GM21576 (cell line): ENCODE data around the gene INSYN1.
"Not testable (repeated sequence)": the region's sequence is repeated elsewhere in the genome, so short reads cannot be mapped to it uniquely, and the experiment has no call there.

ENCODE experiments used
- ATAC-seq: cut with Tn5 transposase; IDR thresholded peaks from one replicate; pipeline ENCODE4 v1.9.1; 2021; ENCODE audit warnings: mild to moderate bottlenecking, moderate library complexity; ENCODE audit not compliant: unreplicated experiment

INSYN1 gene, protein sequence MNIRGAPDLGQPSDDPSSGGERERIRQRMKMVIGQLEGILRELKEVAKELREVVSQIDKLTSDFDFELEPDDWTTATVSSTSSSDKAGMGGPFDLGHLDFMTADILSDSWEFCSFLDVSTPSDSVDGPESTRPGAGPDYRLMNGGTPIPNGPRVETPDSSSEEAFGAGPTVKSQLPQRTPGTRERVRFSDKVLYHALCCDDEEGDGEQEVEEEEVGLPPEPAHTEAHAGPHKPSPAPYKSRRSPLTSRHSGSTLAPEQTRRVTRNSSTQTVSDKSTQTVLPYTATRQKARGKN

DNA sequence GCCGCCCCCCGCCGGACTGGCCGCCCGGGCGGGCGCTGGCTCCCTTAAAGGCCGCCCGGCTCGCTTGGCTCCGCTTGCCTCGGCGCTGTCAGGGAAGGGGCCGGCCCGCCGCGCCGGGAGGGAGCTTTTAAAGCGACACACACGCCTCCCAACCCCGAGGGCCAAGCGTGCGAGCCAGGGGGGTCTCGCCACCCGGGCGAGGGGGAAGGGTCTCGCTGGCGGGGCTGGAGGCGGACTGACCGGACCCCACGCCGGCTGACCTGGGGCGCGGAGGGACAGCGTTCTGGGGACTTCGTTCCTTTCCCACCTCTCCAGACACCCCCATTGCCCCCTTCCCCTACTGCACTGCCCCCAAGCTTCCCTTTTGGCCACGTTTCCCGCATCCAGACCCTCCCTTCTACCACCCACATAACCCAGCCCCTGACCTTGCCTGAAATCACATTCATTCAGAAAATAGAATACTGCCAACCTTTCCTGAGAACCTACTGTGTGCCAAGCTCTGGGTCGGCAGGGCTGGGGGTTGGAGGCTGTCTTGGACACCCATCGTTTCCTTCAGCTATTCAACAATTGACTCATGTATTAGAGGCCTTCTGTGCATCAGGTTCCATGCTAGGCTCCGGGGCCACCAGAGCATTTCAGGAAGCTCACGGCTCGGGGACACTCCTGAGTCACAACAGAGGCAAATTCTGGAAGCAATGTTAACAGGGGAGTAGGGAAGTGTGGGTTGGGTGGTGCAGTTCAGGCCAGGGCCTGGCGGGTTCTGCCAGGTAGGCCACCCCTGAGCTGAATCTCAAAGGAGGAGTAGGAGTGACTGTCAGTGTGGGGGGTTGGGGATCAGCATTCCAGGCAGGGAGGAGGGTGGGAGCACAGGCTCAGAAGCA, at the start of gene INSYN1:
INSYN1 (minus strand) TSS at position 102 of the 881 bp plus-strand sequence. CDS start 2,221 bp downstream, outside the sequence.
- ATAC-seq: no peak

DNA sequence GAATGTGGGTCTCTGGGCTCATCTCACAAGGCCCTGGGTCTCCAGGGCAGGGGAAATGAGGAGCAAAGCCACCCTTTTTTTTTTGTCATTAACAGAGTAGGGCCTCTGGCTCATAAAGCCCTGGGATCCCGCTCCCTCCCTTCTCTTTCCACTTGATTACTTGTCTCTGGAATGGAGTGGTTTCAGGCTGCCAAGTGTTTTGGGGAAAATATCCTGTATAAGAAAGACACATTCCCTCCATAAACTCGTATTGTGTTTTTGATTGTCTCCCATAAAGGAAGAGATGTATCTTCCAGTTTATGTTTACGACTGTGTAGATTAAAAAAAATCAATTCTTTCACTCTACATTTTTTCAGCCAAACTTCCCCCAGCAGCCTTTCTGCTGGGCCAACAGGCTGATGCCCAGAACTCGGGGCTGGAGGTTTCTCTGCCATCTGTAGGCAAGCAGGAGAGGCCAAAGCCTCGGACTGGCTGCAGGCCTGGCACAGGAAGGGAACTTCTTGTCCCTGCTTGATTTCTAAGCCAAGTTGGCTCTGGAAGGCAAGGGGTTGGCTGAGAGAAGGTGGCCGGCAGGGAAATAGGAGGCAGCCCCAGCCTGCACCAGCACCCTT, 49.4 kb upstream of the INSYN1 start:
- no peak for ATAC-seq

DNA sequence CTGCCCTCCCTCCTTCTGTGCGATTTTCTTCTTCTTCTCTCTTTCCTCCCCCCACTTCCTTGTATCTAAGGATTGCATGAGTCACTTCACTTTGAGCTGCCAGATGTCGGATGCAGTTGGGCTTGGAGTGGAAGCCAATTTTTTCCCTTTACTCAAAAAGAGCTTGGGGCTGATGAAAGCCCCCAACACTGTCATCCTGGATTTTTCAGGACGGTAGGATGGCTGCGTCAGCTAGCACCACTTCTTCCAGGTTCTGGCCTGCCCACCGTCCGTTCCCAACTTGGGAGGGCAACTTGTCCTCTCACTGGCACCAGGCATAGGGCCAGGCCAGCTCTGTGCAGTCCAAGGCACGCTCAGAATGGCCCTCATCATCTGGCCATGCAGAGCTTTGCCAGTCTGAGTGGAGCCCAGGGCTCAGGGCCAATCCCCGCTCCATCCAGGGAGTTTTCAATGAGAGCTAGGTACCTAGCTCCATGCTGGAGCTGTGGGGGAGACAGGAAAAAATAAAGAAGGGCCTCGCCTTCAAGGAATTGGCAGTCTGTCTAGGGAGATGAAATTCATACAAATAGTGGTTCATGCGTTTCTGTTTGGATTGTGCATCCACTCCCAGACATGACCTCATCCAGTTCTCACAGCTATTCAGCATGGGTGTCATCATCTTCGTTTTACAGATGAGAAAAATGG, 47.7 kb upstream of the INSYN1 start:
- no peak for ATAC-seq

DNA sequence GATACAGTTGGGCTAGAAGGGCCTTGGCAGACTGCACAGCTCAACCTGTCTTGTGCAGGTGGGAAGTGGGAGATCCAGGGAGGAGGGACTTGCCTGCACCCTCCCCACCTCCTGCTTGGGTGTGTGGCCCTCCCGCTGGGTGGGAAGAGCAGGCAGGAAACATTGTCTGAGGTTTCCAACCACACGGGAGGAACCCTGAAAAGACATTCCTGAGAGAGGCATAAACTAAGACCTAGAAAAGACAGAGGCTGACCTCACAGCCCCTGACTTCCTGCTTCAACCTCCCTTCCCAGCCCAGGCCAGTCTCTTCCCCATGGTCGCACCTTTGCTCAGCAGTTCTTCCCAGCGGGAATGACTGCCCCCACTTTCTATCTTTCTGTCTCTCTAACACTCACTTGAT, 46.3 kb upstream of the INSYN1 start:
- no peak for ATAC-seq

DNA sequence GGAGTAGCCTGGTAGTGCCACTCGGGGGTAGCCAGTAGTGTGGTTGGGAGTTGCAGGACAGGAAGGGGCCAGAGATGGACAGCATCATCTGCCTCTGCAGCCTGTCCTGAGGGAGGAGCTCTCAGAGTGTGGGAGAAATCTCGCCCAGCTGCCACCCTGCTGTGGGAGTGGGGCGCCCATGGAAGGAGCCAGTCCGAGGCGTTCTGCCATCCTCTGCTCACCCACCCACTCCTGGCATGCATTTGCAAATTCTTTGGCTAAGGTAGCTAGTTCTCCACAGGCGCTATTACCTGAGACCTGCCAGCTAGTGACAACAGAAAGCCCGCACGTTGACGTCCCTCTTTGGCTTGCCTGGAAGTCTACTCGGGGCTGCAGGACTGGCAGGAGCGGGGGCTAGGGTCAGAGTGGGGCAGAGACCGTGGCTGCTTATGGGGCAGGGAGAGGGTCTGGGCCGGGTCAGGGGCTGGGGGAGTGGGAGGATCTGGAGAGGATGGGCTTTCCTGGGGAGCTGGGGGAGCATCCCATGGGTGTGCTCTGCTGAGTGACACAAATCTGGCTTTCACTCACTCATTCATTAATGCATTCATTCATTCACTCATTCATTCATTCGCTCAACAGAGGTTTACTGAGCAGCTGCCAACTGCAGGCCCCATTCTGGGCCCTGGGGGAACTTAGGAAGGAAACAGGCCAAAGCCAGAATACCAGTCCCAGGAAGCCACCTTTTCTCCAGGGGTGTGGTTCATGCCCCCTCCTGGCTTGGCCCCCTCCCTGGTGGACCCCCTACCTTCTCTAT, 44.4 kb upstream of the INSYN1 start:
- ATAC-seq: no peak

DNA sequence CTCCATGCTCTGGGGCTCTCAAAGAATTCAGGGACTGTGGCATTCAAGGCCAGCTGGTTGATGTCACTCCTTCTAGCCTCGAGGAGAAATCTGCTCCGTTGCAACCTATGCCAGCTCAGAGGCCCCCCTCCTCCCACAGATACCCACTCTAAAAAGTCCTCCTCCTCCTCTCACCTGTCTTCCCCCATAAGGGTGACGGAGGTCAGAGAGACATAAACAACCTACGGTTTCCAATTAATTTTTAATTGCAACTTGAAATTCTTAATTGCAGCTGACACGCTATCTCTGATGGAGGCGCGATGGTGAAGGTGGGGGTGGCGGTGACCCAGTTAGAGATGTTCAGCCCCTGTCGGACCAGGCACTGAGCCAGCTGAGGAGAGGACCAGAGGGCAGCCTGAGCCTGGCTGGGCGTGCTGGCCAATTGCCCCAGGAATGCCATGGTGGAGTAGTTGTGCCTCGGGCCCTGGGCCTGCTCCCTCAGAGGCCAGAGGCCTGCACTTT, 43.2 kb upstream of the INSYN1 start:
- ATAC-seq: no peak

DNA sequence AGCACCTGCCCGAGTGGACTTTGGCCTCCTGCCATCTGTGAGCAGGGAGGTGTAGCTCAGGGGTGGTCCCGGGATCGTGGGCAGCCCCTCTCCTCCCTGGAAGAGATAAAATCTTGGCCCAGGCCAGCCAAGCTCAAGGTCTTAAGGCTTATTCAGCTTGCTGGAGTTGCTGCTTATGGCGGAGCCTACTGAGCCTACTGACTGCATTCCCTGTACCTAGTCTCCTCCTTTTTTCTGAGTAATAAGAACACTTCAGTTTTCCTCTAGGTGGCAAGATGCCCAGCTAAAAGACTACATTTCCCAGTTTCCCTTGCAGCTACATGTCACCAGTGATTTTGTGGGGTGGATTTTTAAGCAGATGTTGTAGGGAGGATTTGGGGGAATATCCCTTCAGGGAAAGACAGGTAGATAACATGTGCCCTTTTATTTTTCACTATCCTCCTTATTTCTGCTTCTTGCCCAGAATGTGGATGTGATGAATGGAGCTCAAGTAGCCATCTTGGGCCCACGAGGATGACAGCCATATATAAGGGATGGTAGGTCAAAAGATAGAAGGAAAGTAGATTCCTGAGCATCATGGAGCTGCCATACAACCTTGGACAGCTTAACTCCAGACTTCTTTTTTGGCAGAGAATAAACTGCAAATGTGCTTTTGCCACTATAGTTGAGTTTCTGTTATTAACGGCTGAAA, 41.4 kb upstream of the INSYN1 start:
- ATAC-seq: no peak

DNA sequence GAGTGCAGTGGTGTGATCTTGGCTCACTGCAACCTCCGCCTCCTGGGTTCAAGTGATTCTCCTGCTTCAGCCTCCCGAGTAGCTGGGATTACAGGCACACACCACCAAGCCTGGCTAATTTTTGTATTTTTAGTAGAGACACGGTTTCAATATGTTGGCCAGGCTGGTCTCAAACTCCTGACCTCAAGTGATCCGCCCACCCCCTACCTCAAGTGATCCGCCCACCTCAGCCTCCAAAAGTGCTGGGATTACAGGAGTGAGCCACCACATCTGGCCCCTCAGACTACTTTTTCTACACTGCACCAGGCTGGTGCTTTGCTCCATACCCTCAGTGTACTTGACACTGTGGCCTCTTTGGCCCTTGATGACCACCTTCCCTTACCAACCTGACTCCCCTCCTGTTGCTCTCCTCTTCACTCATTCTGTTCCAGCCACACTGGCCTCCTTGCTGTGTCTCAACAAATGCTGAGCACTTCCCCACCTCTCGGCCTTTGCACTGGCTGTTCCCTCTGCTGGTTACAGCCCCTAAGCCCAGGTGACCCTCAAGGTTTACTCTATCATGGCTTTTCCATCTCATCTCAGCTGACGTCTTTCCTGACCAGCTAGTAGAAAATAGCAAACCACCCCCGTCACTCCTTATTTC, 39.9 kb upstream of the INSYN1 start:
- ATAC-seq: not testable (repeated sequence)

DNA sequence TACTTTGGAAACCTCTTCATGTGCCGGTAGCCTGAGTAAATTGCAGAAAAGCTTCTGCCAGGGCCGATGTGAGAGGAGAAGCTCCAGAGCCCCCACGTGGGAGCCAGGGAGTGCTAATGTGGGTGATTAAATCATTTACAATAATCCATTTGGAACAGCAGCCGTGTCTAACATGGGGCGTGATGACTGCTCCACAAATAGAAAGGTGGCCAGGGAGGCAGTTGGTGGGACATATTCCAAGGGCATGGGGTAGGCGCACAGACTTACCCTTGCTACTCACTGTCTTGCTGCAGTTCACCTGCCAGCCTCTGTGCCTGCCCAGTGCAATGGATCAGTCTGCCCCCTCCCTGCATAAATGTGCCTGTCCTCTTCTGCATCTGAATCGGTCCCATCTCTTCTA, 39.3 kb upstream of the INSYN1 start:
- no peak for ATAC-seq

DNA sequence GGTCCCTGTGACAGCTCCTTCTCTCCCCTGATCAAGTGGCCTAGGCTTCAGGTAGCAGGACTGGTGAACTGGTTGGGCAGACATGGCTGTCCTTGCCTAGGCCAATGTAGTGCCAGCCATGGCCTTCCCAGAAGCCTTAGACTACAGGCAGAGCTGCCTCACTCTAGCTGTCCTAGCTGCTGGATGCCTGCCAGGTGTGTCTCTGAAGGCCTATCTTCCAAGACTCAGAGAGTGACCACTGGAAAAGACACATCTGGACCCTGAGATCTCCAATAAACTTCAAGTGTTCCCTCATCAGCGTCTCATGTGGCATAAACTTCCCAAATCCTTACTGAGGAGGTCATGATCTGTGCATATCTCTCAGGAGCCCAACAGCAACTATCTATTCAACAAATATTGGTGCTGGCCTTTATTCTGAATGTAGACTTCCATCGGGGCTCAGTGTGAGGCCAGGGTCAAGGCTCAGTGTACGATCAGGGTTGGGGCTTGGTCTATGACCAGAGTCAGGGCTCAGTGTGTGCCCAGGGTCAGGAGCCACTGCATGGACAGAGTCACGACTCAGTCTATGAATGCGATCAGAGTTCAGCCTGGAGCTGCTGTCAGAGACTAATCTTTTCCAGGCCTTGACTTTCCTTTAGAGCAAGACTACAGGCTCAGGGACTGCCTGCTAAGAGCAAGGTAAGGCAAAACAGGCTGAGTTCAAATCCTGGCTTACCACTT, 36.5 kb upstream of the INSYN1 start:
- ATAC-seq: no peak

DNA sequence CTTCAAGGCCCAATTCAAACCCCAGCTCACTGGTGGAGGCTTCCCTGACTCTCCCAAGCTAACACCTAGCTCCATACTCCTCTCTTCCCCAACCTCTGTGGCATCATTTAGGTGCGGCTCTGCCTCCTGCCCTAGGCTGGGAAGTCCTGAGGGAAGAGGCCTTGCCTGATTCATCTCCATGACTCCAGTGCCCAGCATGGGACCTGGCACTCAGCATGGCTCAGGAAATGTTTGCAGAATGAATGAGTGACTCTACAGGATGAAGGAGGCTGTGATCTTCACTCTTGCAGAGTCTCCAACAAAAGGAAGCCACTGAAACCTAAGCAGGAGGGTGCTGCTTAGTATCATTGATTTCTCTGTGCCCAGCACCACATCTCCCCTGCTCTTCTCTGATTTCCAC, 34.5 kb upstream of the INSYN1 start:
- ATAC-seq: no peak

DNA sequence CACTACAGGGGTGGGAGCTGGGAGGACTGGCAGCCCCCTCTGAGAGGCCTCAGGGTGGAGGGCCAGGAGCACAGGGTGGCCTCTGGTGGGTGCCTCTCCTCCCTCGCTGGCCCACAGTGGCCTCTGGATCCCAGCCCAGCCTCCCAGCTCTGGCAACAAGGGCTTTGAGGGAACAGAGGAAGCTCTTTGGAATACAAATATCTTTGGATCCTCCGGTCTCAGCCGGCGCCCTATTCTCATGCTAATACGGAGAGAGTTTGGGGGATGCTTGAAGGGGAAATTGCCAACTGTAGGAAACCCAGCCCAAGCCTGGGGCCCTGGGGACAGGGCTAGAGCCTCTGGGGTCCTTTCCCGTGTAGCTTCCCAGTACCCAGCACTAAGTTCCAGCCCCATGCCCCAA, 33.4 kb upstream of the INSYN1 start:
- no peak for ATAC-seq

DNA sequence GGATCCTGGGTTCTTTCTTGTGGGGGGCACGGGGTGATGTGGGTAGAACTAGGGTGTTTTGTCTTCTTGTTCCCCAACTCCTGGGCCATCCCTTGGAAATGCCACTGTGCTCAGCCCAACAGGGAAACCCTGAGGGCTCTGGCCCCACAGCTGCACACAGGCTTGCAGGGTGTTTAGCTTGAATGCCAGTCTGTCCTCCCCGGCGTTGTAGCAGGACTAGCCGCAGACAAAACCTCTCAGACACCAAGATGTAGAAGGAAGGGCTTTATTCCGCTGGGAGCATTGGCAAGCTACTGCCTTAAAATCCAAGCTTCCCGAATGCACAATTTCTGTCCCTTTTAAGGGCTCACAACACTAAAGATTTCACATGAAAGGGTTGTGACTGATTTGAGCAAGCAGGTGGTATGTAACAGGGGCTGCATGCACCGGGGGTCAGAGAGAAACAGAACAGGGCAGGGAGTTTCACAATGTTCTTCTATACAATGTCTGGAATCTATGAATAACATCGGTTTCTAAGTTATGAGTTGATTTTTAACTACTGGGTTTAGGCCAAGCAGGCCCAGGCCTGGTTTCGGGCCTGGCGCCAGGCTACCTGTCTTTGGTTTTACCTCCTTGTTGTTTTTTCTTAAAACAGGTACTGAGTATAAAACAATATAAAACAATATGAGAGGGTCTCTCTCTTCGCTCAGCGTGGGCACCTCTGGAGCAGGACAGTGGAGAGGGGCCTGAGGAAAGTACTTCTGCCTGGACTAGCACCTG, 32.3 kb upstream of the INSYN1 start:
- not testable (repeated sequence) for ATAC-seq

DNA sequence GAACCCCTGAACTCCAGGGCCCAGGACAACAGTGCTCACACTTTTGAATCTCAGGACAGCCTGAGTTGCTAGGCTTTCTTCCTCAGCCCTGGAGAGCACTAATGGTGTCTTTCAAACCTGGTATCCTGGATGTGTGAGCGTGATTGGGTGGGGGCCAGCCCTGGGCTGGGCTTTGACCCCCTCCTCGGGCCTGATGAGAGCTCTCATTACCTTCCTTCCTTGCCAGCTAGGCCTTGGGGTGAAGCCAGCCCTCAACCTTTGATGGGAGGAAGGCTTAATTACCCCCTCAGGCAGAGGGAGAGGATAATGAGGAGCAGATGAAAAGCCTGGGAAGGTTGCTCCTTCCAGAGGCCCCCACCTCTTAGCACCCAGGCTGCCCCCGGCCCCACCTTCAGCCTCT, 31.1 kb upstream of the INSYN1 start:
- no peak for ATAC-seq

DNA sequence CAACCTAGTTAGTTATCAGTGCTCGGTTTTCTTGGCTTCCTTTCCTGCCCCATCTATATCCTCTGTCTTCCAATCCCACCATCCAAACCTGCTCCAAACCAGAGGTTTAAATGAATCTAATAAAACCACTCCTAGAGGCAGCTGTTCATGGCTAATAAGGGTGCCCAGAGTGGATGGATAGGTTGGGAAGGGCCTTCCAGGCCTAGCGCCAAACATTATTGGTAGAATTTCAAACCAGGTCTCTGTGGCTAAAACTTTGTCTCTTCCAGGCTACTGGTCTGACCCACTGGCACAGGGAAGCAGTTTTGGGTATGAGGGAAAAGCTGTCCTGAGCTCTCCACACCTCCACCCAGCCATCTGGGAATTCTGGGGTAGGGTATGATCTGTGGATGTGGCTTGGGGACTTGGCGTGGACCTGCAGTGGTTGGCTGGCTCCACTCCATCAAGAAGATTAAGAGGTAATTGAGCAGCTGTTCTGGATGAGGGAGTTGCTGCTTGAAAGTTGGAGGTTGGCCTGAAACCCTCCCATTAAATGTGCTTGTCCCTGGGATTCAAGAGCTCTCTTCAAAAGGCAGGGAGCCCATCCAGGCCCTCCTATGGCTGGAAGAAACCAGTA, 29.3 kb upstream of the INSYN1 start:
- no peak for ATAC-seq

DNA sequence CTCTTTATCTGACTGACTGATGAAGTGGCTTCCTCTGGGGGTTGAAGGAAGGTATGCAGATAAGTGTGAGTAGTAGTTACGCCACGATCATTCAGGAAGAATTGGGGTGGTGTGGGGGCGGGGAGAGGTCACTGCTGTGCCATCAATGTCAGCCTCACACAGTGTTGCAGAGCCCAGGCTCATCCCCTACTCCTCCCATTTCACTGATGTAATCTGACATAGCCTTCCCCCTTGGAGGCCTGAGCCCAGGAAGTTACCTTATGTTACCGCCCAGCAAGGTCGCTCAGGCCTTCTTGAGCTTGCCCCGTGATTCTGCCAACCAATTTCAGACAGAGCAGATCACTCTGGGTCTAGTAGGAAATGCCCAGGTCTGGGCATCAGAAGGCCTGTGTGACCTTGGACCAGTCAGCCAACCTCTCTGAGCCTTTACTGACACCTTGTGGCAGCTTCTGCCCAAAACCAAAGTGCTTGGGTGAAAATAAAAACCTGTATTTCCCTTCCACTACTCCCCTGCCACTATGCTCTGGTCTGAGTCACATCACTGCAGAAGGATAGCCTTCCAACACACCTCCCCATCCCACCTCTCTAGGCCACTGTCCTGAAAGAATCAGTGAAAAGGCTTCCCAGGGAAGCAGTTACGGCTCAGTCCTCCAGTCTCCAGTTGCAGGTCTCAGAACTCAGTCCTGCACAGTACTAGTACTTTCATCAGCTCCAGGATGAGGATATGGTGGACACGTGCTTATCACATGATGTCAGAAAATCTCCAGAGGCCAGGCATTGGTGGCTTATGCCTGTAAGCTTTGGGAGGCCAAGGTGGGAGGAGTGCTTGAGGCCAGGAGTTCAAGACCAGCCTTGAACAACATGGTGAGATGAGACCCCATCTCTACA, 28.1 kb upstream of the INSYN1 start:
- ATAC-seq: no peak
